ENCODE data around the gene USP7.

The USP7 gene

DNA sequence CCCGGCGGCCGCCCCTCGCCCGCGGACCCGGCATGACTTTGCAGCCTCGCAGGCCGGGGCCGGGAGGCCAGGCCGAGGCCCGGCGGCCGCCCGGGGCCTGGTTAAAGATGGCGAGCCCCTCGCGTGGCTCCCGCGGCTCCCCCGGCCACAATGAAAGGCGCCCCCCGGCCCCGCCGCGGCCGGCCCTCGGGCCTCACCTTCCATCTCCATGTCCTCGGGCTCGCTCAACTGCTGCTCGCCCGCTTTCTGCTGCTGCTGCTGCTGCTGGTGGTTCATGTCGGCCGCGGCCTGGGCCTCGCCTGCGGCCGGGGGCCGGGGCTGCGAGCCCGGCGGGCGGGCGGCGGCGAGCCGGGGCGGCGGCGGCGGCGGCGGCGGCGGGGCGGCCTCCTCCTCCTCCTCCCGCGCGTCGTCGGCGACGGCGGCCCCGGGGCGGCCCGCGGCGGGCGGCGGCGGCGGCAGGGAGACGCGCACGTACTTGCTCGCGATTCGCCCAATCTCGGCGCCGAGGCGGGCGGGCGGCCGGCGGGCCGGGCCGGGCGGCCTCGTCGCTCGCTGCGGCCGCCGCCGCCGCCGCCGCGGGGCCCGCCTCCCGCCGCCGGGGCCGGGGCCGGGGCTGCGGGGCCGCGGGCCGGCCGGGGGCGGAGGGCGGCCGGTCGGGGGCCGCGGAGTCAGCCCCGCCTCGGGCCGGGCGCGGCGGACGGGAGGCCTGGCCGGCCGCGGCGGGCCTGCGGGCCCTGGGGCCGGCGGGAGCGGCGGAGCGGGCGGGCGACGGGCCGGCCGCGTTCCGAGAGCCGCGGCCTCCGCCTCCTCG, 491 bp downstream of the USP7 start:
- no peak for DNase-seq (ENCODE audit: low read depth)
- TF ChIP-seq, protein P1, sequence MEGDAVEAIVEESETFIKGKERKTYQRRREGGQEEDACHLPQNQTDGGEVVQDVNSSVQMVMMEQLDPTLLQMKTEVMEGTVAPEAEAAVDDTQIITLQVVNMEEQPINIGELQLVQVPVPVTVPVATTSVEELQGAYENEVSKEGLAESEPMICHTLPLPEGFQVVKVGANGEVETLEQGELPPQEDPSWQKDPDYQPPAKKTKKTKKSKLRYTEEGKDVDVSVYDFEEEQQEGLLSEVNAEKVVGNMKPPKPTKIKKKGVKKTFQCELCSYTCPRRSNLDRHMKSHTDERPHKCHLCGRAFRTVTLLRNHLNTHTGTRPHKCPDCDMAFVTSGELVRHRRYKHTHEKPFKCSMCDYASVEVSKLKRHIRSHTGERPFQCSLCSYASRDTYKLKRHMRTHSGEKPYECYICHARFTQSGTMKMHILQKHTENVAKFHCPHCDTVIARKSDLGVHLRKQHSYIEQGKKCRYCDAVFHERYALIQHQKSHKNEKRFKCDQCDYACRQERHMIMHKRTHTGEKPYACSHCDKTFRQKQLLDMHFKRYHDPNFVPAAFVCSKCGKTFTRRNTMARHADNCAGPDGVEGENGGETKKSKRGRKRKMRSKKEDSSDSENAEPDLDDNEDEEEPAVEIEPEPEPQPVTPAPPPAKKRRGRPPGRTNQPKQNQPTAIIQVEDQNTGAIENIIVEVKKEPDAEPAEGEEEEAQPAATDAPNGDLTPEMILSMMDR (conservative IDR thresholded peaks at IDR 0.05; ENCODE audit: low read depth, low read length) = no peak
- H3K4me3 ChIP-seq (ENCODE audit: low read depth, low read length) = peak overlapping the region; percentile 76

DNA sequence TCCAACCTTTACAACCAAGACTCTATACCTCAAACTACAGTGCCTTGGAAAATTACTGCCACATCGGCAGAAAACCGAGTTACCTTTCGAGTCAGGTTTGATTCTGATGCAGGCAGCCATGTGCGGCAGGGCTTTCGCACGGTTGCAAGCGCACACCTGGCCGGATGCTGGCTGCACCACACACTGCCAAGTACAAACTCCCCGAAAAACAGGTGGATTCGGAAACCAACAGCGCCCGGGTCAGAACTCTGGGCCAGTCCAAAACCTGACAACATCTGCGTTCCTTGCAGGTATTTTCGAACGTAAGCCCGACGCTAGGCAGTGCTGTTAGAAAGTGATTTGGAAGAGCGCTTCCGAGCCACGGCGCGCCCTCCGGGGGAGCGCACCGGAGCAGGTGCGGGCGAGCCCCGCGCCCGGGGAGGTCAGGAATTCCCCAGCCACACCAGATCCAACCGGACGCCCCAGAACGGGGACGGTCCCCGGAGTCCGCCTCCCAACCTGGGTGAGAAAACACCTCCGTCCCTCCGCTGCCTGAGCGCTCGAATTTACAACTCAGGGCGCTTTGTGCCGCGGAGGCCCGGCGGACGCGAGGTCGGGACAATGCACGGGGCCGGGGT, 1.2 kb downstream of the USP7 start:
- peak overlapping the region; percentile 76 for H3K4me3 ChIP-seq (ENCODE audit: low read depth, low read length)
- DNase-seq (ENCODE audit: low read depth) = peak; percentile 42
- TF ChIP-seq, protein P1 (conservative IDR thresholded peaks at IDR 0.05; ENCODE audit: low read depth, low read length) = peak; percentile 20

- TF ChIP-seq, protein P1 (conservative IDR thresholded peaks at IDR 0.05; ENCODE audit: low read depth, low read length) = no peak
- peak overlapping the region; percentile 76 for H3K4me3 ChIP-seq (ENCODE audit: low read depth, low read length)
- DNase-seq (ENCODE audit: low read depth) = no peak
Measured at GRCh38 chr16:8961811-8962390, 1.8 kb downstream of the USP7 start.

DNA sequence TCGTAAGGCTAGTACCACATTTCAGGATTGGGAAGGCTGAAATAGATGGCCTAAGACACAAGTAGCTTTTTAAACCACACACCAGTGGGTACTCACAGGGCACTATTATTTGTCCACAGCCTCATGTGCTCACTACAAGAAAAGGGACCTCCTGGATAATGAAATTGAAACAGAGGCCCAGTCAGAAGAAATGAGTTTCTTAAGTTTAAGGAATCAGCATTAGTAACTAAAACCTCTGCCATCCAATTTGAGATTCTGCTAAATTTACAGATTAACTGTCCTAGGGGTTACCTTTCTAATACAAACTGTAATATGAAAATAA, 3.0 kb downstream of the USP7 start:
- no peak overlapping the region for H3K4me3 ChIP-seq (ENCODE audit: low read depth, low read length)
- TF ChIP-seq, protein P1 (conservative IDR thresholded peaks at IDR 0.05; ENCODE audit: low read depth, low read length) = no peak
- no peak for DNase-seq (ENCODE audit: low read depth)

DNA sequence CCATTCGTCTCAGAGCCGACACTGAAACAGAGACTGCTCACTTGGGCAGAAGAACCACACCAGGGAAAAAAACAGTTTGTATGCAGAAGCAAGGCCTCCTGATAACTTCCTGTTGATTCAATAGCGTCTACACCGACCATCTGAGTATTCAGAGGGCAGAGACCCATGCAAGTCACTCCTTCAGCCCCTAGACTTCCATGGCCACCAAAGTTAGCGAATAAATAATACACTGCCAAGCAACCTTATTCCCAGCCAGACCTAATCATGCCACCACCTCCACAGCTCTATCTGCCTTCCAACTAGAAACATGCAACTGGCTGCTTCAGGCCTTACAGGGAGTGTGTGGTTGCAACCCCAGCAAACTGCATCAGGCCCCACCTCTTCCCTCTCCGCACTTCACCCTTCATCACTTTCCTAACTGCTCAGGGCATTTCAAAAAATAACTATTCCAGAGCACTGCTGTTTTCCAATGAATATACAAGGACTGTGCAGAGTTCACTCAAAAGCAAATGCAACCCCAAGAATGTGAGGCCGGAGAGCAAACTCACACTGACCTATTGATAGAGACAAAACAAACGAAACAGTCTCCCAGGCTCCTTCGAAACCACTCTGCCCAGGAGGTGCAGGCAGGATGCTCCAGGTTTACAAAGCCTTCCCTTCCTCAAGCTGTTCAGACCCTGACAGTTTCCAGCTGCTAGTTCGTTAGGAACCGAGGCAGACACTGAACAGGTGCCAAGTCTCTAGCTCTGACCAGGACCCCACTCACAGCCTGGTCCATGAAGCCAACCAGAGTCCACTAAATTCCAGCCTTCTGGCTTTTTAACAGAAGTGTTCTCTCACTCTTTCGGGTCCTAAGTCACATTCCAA, 3.6 kb downstream of the USP7 start:
- TF ChIP-seq, protein P1 (conservative IDR thresholded peaks at IDR 0.05; ENCODE audit: low read depth, low read length) = no peak
- H3K4me3 ChIP-seq (ENCODE audit: low read depth, low read length) = peak overlapping the region; percentile 6
- peak; percentile 46 for DNase-seq (ENCODE audit: low read depth)

DNA sequence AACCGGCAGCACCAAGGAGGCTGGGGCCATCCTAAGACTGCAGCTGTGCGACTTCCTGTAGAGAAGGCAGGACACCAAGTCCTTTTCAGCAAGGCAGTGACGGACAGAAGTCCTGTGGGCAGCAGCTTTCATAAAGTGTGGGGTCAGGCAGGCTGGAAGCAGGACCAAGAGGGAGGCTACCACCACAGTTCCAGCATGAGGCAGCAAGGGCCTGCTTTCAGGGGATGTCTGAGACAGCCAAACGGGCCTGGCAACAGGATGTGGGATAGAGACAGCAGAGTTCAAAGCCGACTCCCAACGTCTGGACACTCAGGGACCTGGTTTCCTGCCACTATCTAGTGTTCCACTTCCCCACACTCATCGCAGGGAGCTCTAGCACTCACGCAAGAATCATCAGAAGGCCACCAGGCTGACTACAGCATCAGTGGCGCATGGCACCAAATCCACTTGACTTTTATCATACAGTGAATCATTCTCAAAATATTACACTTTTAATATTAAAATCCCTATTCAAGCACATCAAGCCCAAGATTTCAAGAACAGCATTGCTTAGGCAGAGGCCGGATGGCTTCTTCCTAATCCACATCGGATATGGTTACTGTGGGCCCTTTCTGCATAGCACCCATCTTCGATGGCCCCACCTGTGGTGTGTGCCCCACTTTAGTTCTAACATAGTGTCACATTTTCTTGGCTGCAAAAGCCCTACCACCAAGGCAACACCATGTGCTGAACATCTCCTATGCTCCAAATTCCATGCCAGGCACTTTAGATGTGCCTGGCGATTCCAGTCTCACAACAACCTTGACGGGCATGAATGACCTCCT, 5.2 kb downstream of the USP7 start:
- TF ChIP-seq, protein P1 (conservative IDR thresholded peaks at IDR 0.05; ENCODE audit: low read depth, low read length) = no peak
- peak; percentile 53 for DNase-seq (ENCODE audit: low read depth)
- no peak overlapping the region for H3K4me3 ChIP-seq (ENCODE audit: low read depth, low read length)

All from choroid plexus epithelial cell (primary cell).